Hepatocyte (in vitro differentiated cells): ENCODE results near the gene ZNF581.

Source experiments
- EZH2 ChIP-seq: fragments of 200-600 bp; sonication (generic); IDR thresholded peaks from 2 replicates; pipeline ENCODE4 v1.6.1; 2016; ENCODE audit warnings: antibody characterized with exemption, mild to moderate bottlenecking, borderline replicate concordance
- TF ChIP-seq, protein P1 (sequence below): fragments of 200-600 bp; sonication (generic); IDR thresholded peaks from 2 replicates; pipeline ENCODE4 v1.5.1; 2016; ENCODE audit warnings: antibody characterized with exemption, mild to moderate bottlenecking; ENCODE audit not compliant: poor library complexity

DNA sequence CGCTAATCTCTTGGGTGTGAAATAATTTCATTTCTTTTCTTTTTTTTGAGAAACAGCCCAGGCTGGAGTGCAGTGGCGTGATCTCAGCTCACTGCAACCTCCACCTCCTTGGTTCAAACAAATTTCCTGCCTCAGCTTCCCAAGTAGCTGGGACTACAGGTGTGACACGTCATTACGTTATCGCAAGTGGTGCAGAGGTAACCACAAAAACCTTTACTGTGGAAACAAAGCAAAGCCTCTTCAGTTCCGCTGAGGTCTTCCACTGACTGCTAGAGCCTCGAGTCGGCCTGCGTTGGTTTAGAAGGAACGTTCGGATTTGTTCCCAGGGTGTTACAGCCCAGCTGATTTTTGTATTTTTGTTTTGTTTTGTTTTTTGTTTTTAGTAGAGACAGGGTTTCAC, 17.1 kb upstream of the ZNF581 start:
- TF ChIP-seq, protein P1, sequence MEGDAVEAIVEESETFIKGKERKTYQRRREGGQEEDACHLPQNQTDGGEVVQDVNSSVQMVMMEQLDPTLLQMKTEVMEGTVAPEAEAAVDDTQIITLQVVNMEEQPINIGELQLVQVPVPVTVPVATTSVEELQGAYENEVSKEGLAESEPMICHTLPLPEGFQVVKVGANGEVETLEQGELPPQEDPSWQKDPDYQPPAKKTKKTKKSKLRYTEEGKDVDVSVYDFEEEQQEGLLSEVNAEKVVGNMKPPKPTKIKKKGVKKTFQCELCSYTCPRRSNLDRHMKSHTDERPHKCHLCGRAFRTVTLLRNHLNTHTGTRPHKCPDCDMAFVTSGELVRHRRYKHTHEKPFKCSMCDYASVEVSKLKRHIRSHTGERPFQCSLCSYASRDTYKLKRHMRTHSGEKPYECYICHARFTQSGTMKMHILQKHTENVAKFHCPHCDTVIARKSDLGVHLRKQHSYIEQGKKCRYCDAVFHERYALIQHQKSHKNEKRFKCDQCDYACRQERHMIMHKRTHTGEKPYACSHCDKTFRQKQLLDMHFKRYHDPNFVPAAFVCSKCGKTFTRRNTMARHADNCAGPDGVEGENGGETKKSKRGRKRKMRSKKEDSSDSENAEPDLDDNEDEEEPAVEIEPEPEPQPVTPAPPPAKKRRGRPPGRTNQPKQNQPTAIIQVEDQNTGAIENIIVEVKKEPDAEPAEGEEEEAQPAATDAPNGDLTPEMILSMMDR = no peak
- no peak for TF ChIP-seq EZH2
